GM20431 (cell line): Measurements from ENCODE around the gene CREB3L1.
"Not testable (repeated sequence)": the region's sequence is repeated elsewhere in the genome, so short reads cannot be mapped to it uniquely, and the experiment has no call there.

ENCODE experiments used
- in situ Hi-C: fragments of 300-500 bp; cut with MseI, MboI; formaldehyde crosslinking; loops from one replicate; pipeline ENCODE4 v1.15.0; 2020; ENCODE audit warnings: low sequenced_read_pairs; ENCODE audit not compliant: unreplicated experiment

CREB3L1 gene

GRCh38 chr11:46247659-46248058 lies 29.8 kb upstream of the CREB3L1 start:
- in situ Hi-C loops: loop anchor here (10.0 kb wide), 1 partner anchor 67 kb away; no protein-coding TSS in a partner anchor

GRCh38 chr11:46248289-46249102 lies 29.0 kb upstream of the CREB3L1 start:
- in situ Hi-C loops: loop anchor here (10.0 kb wide), 1 partner anchor 66 kb away; no protein-coding TSS in a partner anchor

- in situ Hi-C loops: loop anchor here (10.0 kb wide), 1 partner anchor 65 kb away; no protein-coding TSS in a partner anchor
These were observed 28.1 kb upstream of the CREB3L1 start for GRCh38 chr11:46249103-46249937.

- in situ Hi-C loops: loop anchor here (10.0 kb wide), 1 partner anchor 65 kb away; no protein-coding TSS in a partner anchor
These were observed 27.3 kb upstream of the CREB3L1 start for GRCh38 chr11:46249938-46250744.

- in situ Hi-C loops: no loop called here
These were observed 26.8 kb upstream of the CREB3L1 start for GRCh38 chr11:46250745-46251052.

- in situ Hi-C loops: no loop called here
These were observed 25.5 kb upstream of the CREB3L1 start for GRCh38 chr11:46251954-46252353.

- in situ Hi-C loops: no loop called here
These were observed 25.0 kb upstream of the CREB3L1 start for GRCh38 chr11:46252373-46252914.

- in situ Hi-C loops: no loop called here
These were observed 24.0 kb upstream of the CREB3L1 start for GRCh38 chr11:46253258-46254132.

- in situ Hi-C loops: no loop called here
These were observed 23.4 kb upstream of the CREB3L1 start for GRCh38 chr11:46254133-46254491.

GRCh38 chr11:46256540-46257001 lies 20.9 kb upstream of the CREB3L1 start:
- in situ Hi-C loops: no loop called here

GRCh38 chr11:46259347-46259746 lies 18.1 kb upstream of the CREB3L1 start:
- in situ Hi-C loops: not testable (repeated sequence)

GRCh38 chr11:46259971-46260560 lies 17.4 kb upstream of the CREB3L1 start:
- in situ Hi-C loops: no loop called here

- in situ Hi-C loops: no loop called here
These were observed 14.3 kb upstream of the CREB3L1 start for GRCh38 chr11:46263120-46263519.

- in situ Hi-C loops: no loop called here
These were observed 13.4 kb upstream of the CREB3L1 start for GRCh38 chr11:46264030-46264429.

GRCh38 chr11:46264976-46265375 lies 12.5 kb upstream of the CREB3L1 start:
- in situ Hi-C loops: no loop called here

GRCh38 chr11:46265764-46266163 lies 11.7 kb upstream of the CREB3L1 start:
- in situ Hi-C loops: no loop called here

GRCh38 chr11:46267930-46268329 lies 9.5 kb upstream of the CREB3L1 start:
- in situ Hi-C loops: no loop called here

- in situ Hi-C loops: no loop called here
These were observed 6.8 kb upstream of the CREB3L1 start for GRCh38 chr11:46270684-46271083.

- in situ Hi-C loops: no loop called here
These were observed 6.1 kb upstream of the CREB3L1 start for GRCh38 chr11:46271407-46271806.
